Natural killer cell (primary cell): ENCODE data around the gene HOXD13. TPM values are rescaled to one million over a fixed set of nuclear protein-coding genes. Genes with fewer than 3 reads are reported as not detected.

Experiments used
- ATAC-seq, 3 donors: fragments of 150-1000 bp in 2 of 3; fragments of 200-7000 bp in 1 of 3; cut with Tn5 transposase; 1 replicate in 1 of 3; 2 replicates in 2 of 3; pipeline ENCODE4 v1.10.0; 2021; ENCODE audit warnings: mild to moderate bottlenecking in 2 of 3, moderate library complexity in 2 of 3
- DNase-seq, 2 donors: peaks; one replicate each; pipeline versions ENCODE4 v3.0.0 to v3.0.0-alpha.2; 2013 to 2021; ENCODE audit warnings: mixed read lengths in 1 of 2
- H3K27ac ChIP-seq: one replicate; pipeline ENCODE4 v1.5.1; 2013; ENCODE audit warnings: mild to moderate bottlenecking, low read length
- H3K27me3 ChIP-seq: one replicate; pipeline ENCODE4 v1.6.1; 2013; ENCODE audit warnings: low read length; ENCODE audit not compliant: control insufficient read depth, insufficient read depth
- H3K36me3 ChIP-seq: one replicate; pipeline ENCODE4 v1.6.1; 2013; ENCODE audit warnings: low read length; ENCODE audit not compliant: control insufficient read depth, insufficient read depth
- H3K4me1 ChIP-seq: one replicate; pipeline ENCODE4 v1.6.1; 2013; ENCODE audit warnings: low read length; ENCODE audit not compliant: control insufficient read depth, insufficient read depth
- H3K4me3 ChIP-seq: one replicate; pipeline ENCODE4 v1.5.1; 2013; ENCODE audit warnings: low read length
- H3K9me3 ChIP-seq: one replicate; pipeline ENCODE4 v1.6.1; 2013; ENCODE audit warnings: low read length; ENCODE audit not compliant: control insufficient read depth, insufficient read depth
- H3K27ac Mint-ChIP-seq, 2 donors: one replicate each; pipeline ENCODE4 v1.8.0; 2022; ENCODE audit warnings: mild to moderate bottlenecking in 2 of 2, mixed read lengths in 2 of 2, moderate library complexity in 1 of 2
- H3K27me3 Mint-ChIP-seq, 2 donors: one replicate each; pipeline ENCODE4 v1.8.0; 2022; ENCODE audit warnings: low read depth in 2 of 2, mixed read lengths in 2 of 2
- H3K36me3 Mint-ChIP-seq: one replicate; pipeline ENCODE4 v1.8.0; 2022; ENCODE audit warnings: mixed read lengths
- H3K4me1 Mint-ChIP-seq, 2 donors: one replicate each; pipeline ENCODE4 v1.8.0; 2022; ENCODE audit warnings: mixed read lengths in 2 of 2
- H3K4me3 Mint-ChIP-seq: one replicate; pipeline ENCODE4 v1.8.0; 2022; ENCODE audit warnings: mild to moderate bottlenecking, moderate library complexity, mixed read lengths
- H3K9me3 Mint-ChIP-seq, 2 donors: one replicate each; pipeline ENCODE4 v1.8.0; 2022; ENCODE audit warnings: mixed read lengths in 2 of 2
- CTCF ChIP-seq: fragments of 200-600 bp; IDR thresholded peaks from one replicate; pipeline ENCODE4 v1.8.0; 2022; ENCODE audit warnings: antibody characterized with exemption
- WGBS: methylation state at CpG from one replicate; pipeline ENCODE4 v1.1.7; 2013; ENCODE audit warnings: missing lambda C conversion rate; ENCODE audit not compliant: insufficient coverage; 5-methylcytosine and 5-hydroxymethylcytosine counted together
- intact Hi-C: fragments of 100-400 bp; cut with micrococcal nuclease; formaldehyde crosslinking; loops from one replicate; pipeline ENCODE4 v1.14.2; 2022
- total RNA-seq, 4 donors: library from RNA; stranded (reverse); fragments of 120-200 nt in 1 of 4; gene quantifications; one replicate each; pipeline versions ENCODE4 v1.2.3 to v1.2.4, GENCODE V29; 2013 to 2022

The HOXD13 gene
- total RNA-seq, 3 donors from 2014 or later (not counting 1 experiment from before 2014, with no cell fraction given), result not detected

DNA sequence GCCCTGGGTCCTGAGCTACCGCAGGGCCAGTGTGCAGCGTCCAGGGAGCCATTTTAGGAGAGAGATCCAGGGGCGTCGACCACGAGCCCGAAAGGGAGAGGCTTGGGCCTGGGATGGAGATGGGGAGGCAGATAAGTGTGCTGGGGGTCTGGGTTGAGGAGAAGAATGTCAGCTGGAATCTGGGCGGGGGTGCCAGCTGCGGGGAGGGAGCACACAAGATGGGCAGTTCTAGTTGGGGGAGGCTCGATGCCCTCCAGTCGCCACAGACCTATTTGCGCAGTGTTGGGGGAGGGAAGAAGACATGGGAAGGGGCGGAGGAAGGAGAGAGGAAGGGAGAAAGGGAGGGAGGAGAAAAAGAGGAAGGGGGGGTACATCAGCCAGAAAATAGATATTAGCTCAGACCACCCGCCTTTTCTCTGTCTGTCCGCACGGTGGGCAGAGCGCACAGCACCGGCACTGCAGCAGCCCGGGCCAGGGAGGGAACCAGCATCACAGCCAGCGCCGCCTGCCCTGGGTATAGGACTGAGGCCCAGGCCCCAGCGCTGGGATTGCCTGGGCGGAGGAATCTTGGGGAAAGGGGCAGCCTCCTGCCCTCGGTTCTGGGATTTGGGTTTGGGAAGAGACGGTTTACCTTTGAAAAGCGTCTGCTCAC is 12.7 kb downstream of the HOXD13 start:
- Histone ChIP-seq H3K36me3 (no peaks in the 10 kb centered on the region), H3K4me1 (peaks cover 3% of the 10 kb centered on the region), H3K4me3 (no peak overlapping the region), H3K27me3 (peaks cover 75% of the 10 kb centered on the region), H3K9me3 (peaks cover 4% of the 10 kb centered on the region), H3K27ac (no peak overlapping the region)
- Mint-ChIP-seq H3K27me3 (peaks cover 80 to 82% of the 10 kb centered on the region in 2 donors), H3K27ac (no peak overlapping the region), H3K36me3 (peaks cover 8% of the 10 kb centered on the region), H3K9me3 (no peaks in the 10 kb centered on the region), H3K4me1 (peaks cover 0 to 27% of the 10 kb centered on the region in 2 donors), H3K4me3 (no peak overlapping the region)
- intact Hi-C loops, result no loop called here
- no peak for ATAC-seq
- no peak for TF ChIP-seq CTCF
- WGBS, result 10% methylated on average over 25 of the region's 25 CpGs
- no peak for DNase-seq

GRCh38 chr2:176105730-176106580 is 13.4 kb downstream of the HOXD13 start:
- Mint-ChIP-seq H3K27ac (no peak overlapping the region), H3K27me3 (peaks cover 80% of the 10 kb centered on the region in 2 donors), H3K36me3 (peaks cover 8% of the 10 kb centered on the region), H3K4me3 (peak overlapping the region; percentile 51), H3K4me1 (peaks cover 0 to 27% of the 10 kb centered on the region in 2 donors), H3K9me3 (no peaks in the 10 kb centered on the region)
- Histone ChIP-seq H3K36me3 (no peaks in the 10 kb centered on the region), H3K4me3 (no peak overlapping the region), H3K27me3 (peaks cover 75% of the 10 kb centered on the region), H3K27ac (no peak overlapping the region), H3K4me1 (peaks cover 3% of the 10 kb centered on the region), H3K9me3 (no peaks in the 10 kb centered on the region)
- ATAC-seq (no peak), DNase-seq (peak in 1 of 2 donors; percentile 12)
- intact Hi-C loops, result no loop called here
- TF ChIP-seq CTCF, result no peak
- WGBS, result 9% methylated on average over 25 of the region's 25 CpGs

DNA sequence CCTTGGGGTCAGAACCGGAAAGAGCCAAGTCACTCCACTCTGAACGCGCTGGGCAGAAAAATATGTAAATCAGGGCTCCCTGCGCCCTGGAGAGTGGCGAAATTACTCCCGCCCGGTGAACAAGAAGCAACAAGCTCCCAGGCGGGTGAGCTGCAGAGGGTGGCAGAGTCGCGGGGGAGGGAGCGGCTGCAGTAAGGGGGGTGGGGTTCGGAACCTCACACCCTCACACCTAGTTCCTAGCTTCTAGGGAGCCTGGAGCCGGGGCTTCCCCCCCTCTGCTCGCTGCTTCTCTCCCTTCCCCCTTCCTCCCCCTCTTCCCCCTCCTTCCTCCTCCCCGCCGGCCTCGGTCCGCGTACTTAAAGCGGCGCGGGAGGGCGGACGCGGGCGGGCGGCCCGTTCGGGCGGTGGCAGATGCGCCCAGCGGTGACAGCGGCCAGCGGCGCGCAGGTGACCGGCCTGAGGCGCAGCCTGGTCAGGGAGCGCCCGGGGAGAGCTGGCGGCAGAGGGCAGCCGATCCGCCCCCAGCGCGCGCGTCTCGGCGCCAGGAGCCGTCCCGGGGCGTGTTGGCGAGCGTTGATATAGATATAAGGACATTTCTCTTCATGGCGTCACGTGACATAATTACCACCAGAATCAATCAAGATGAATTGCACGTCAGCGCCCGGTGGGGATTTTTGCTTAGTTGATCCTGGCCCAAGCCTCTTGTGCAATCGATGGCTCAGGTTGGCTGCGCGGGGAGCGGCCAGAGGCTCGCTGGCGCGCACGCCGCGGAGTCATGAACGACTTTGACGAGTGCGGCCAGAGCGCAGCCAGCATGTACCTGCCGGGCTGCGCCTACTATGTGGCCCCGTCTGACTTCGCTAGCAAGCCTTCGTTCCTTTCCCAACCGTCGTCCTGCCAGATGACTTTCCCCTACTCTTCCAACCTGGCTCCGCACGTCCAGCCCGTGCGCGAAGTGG is 14.3 kb downstream of the HOXD13 start, which contains the start of gene HOXD11:
TSS of gene HOXD11 (plus strand) at position 700 of the 959 bp plus-strand sequence. CDS start at position 776, 76 bp downstream.
- Mint-ChIP-seq H3K27me3 (peaks cover 78 to 80% of the 10 kb centered on the region in 2 donors), H3K4me3 (peak within 1 kb of the TSS; percentile 51), H3K9me3 (no peaks in the 10 kb centered on the region), H3K27ac (no peak within 1 kb of the TSS), H3K4me1 (peaks cover 0 to 27% of the 10 kb centered on the region in 2 donors), H3K36me3 (peaks cover 8% of the 10 kb centered on the region)
- intact Hi-C loops, result no loop called here
- Histone ChIP-seq H3K9me3 (peaks cover under 1% of the 10 kb centered on the region), H3K27me3 (peaks cover 75% of the 10 kb centered on the region), H3K4me1 (peaks cover 3% of the 10 kb centered on the region), H3K4me3 (no peak within 1 kb of the TSS), H3K27ac (no peak within 1 kb of the TSS), H3K36me3 (no peaks in the 10 kb centered on the region)
- ATAC-seq, result no peak
- 7% methylated on average over 83 of the region's 85 CpGs for WGBS
- no peak for TF ChIP-seq CTCF
- DNase-seq, result peak in 1 of 2 donors; percentile 36
